Suprapubic skin (tissue), 3 donors: Measurements from ENCODE around the gene TRAF3.

Source experiments
- CTCF ChIP-seq, 2 donors: fragments of 200-600 bp in 1 of 2; fragments of 450-650 bp in 1 of 2; sonication (generic) in 1 of 2; IDR thresholded peaks; one replicate each; pipeline ENCODE4 v1.5.1; 2016 to 2019; ENCODE audit warnings: antibody characterized with exemption in 2 of 2, mild to moderate bottlenecking in 1 of 2, moderate library complexity in 1 of 2
- POLR2A ChIP-seq, 2 donors: fragments of 450-650 bp; IDR thresholded peaks; one replicate each; pipeline ENCODE4 v1.6.1; 2017; ENCODE audit warnings: antibody characterized with exemption in 2 of 2, mild to moderate bottlenecking in 2 of 2, moderate library complexity in 2 of 2

DNA sequence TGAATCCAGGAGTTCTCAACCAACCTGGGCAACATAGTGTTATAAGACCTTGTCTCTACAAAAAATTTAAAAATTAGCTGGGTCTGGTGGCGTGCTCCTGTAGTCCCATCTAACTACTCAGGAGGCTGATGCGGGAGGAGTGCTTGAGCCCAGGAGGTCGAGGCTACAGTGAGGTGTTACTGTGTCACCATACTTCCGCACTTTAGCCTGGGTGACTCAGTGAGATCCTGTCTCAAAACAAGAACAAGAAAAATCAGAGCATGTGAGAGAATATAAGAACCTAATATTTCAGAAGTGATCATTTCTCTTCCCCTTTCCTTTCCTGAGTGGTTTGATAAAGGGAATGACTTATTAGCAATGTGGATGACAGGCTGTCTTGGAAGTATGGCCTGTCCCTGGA is 9.5 kb downstream of the TRAF3 start:
- TF ChIP-seq CTCF (IDR thresholded peaks at IDR 0.05) (no peak), POLR2A (IDR thresholded peaks at IDR 0.05) (no peak)
